HG03575 (cell line): ENCODE results near the gene RTRAF.

ENCODE experiments used
- ATAC-seq: cut with Tn5 transposase; IDR thresholded peaks from one replicate; pipeline ENCODE4 v1.9.1; 2021; ENCODE audit not compliant: unreplicated experiment, insufficient number of reproducible peaks, low FRiP score; ENCODE audit errors: extremely low read depth

Gene RTRAF

DNA sequence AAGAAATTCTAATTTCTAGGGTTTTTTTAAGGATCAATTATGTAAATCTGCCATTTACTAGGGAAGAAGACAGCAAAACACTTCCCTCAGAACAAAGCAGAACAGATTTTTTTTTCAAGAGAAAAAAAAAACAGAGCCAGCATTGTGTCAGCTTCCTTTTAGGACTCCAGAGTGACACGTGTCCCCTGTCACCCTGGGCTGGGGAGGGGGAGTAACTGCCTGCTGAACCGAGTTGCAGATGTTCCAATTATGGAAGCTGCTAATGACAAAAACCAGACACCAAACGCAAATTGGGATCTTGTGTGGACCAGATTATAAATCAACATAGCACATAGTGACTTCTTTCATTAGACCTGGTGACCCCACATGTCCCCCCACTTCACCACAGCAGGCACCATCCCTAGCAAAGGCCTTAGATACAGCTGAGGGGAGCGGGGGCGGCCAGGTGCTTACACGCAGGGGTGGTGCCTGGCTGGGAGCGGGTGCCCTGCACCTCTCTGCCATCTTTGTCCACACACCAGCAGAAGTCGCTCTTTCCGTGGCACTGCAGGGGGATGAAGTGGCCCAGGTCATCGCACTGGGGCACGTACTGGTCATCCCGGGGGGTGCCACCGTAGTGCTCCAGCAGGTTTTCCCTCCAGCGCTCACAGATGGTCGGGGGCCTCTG is 25.4 kb downstream of the RTRAF start:
- no peak for ATAC-seq

DNA sequence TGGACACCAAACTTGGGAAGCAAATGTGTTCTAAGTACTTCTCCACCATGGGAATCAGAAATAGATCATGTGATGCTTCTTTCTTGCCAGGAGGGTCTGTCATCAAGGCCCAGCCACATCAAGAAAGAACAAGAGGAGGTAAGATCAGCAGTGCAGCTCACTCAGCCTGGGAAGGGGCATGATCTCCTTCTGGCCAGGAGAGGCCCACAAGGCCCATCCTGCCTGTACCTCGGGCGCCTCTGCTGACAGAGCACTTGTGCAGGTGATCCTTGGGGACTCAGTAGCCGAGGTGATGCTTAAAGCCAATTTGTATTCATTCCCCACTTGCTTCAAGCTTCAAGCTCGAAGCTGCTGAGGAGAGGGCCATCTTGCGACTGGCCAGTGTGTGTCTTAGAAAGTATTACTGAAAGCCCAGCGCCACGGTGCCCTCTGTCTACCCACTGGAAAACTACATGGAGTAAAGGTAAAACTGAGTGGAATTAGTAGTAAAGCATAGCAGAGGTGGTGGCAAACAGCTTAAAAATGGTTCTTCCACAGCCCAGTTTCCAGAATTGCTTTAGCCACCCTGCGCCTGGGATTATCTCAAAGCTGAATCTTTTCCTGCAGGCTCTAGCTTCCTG is 26.2 kb downstream of the RTRAF start:
- ATAC-seq, result no peak

DNA sequence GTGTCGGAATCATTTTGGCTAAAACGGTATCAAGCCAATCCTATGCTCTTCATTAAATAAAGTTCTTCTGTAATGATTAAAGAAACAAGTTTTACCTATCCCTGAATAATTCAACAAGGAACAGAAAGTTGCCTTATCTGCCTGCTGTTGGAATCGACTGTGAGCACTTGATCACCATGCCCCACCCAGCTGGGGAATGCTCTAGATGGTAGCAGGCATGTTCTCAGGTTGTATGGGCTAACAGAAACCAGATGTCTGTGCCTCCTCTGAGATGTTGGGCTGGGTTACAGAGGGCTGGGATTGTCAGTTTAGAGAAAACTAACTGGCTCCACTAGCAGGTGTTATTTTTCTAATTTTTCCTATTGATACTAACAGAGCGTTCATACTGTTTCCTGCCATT is 28.9 kb downstream of the RTRAF start:
- no peak for ATAC-seq

DNA sequence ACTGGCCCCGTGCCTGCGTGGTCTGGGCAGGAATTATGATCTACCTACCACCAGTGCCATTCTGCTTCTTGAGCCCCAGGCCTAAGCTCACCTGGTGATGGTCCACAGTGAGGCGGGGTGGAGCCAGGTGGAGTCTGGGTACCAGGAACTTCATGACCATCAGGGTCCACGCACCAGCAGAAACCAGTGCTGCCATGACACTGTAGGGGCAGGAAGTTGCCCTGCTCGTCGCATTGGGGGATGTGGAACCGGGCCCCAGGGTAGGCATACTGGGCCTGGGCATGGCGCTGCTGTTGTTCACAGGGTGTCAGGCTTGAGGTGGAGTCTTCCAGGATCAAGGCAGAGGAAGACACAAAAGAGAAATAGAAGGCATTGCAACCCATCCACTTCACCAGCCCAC is 29.6 kb downstream of the RTRAF start:
- no peak for ATAC-seq

- no peak for ATAC-seq
Measured at GRCh38 chr14:52020161-52020714, 30.9 kb downstream of the RTRAF start.

DNA sequence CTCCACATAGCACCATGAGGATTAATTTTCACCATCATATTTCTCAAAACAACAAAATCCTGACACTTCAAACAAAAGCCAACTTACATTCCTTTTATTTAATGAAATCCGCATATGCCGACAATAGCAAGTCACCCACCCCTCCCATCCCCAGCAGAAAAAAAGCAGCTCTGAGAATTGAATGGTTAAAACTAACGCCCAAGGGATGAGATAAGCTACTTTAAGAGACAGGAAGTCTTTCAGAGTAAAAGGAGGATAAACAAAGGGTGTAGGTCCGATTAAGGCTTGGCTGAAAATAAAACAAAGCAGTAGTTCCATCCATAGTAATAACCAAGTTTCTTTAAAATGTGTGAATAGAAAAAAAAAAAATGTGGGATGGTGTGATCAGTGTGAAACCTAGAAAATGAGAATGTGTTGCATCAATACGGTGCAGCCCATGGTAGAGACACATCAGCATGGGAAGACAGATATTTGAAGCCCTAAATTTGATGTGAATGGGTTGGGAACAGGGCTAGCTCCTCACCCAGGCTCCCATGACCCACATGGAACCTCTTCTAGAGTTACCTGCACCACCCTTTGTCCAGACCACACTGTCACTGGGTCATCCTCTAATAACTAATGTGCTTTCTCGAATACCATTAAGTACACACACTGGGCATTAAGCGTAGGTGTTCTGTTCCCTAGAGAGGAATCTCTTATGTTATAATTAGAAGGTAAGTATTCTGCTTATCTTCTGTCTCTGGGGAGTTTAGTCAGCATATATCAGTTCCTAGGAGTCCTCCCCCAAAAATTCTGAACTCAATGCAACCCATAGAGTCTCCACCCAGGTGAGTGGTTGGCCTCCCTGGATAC is 31.7 kb downstream of the RTRAF start:
- ATAC-seq, result no peak

DNA sequence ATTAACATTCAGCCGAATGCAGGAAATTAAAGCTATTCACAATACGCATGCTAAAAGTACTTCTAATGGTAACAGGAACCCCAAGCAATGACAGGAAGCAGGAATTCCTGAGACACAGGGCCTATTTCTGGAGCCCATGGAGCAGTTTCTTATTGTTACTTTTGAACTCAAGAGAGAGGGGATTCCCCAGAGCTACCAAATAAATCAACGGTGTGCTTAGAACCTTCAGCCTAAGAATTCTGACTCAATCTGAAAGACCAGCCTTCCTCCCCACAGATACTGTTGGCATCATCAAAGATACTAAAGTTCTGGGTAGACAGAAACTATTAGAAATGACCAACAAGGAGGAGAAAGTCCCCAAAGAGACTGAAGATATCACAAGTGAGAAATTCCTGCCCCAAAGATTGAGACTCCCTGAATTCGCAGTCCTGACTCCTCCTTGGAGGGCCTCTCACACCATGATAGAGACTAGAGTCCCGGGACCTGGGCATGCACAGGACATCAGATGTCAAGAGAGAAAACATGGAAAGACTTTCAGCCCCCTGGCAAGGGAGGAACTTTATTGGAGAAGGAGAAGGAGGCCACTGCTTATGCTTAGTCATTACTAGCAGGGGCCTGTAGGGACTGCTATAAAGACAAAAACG is 32.7 kb downstream of the RTRAF start:
- ATAC-seq, result peak; percentile 69

- ATAC-seq, result no peak
Measured at GRCh38 chr14:52023518-52023917, 34.2 kb downstream of the RTRAF start.

GRCh38 chr14:52025310-52025709 is 36.0 kb downstream of the RTRAF start:
- ATAC-seq, result no peak

DNA sequence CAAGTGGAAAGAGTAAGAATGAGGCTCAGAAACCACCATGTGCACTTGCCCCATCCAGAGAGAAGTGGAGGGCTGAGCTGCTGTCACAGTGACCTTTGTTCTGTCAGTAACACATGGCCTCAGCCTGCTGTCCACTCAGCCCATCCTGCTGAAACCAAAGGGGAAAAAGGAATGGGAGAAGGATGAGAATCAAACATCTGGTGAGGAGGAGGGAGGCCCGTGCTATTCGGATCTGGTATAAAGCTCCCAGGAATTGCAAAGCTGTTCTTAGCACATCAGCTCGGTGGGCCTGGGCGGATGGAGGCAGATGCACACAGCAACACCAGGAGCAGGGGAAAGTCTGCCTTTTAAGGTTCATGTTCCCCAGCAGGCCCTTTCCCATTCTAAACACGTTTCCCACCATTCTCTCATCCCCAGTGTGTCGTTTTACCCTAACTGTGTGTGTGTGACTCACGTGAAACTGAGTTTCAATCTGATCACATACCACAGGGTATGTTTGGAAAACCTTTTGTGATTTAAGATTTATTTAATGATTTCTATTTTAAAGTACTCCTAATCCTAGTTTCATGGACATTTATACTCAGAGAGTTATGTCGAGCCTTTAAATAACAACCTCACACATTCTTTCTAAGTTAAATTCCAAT is 36.8 kb downstream of the RTRAF start:
- ATAC-seq, result no peak

DNA sequence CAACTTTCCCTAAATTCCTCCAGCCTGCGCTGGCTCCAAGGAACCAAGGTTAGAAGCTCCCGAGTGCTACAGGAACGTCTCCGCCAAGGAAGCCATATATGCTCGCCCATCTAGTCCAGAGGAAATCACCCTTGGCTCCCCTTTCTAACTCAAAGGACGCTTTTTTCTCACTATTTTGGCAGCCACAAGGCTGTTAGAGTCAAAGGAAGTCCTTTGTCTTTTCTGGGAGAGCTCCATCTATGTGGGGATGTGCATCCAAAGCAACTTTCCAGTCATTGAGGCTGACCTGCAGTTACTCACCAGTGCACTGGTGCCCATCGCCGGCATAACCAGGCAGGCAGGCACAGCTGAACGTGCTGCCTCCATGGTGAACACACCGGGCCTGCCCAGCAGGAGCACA is 37.6 kb downstream of the RTRAF start:
- ATAC-seq, result no peak

- no peak for ATAC-seq
Measured at GRCh38 chr14:52029881-52030280, 40.5 kb downstream of the RTRAF start.

DNA sequence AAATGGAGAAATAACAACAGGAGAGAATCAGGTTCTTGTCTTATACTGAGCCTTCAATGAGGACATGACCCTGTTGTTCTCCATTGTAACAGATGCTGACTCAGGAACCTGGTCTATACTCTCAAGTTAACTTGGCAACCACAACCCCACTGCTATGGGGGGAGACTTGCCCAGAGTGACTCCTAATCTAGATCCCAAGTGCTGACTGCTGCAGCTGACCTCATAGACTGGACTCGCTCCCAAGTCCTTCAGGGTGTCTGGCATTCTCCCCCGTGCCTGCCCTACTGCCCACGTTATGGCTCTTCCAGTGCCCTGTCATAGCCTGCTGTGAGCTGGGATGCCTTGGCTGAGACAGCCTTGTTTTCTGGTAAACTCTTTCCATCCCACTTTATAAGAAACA is 42.4 kb downstream of the RTRAF start:
- no peak for ATAC-seq

DNA sequence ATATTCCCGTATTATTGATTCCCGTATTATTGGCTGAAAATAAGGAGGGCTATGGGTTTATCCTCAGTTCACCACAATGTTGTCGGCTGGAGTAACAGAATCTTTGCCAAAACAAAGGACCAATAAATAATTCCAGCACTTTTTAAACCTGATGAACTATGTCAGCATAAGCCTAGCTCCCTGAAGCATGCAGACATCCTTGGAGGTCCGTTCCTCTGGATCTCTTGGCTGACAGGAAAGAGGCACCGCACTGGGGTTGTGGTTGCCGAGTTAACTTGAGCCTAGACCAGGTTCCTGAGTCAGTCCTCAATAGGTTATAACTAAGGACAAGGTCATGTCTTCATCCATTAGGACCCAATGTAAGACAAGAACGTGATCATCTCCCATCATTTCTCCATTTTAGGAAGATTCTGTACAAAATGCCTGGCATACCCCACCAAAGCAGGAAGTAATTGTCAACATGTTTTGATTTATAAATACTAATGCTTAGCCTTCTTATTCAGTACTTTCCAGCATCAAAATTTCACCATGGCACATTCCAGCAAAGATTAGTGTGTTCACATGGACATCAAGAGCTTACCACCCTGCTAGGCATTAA is 43.0 kb downstream of the RTRAF start:
- ATAC-seq, result no peak

GRCh38 chr14:52033101-52033642 is 43.8 kb downstream of the RTRAF start:
- no peak for ATAC-seq

DNA sequence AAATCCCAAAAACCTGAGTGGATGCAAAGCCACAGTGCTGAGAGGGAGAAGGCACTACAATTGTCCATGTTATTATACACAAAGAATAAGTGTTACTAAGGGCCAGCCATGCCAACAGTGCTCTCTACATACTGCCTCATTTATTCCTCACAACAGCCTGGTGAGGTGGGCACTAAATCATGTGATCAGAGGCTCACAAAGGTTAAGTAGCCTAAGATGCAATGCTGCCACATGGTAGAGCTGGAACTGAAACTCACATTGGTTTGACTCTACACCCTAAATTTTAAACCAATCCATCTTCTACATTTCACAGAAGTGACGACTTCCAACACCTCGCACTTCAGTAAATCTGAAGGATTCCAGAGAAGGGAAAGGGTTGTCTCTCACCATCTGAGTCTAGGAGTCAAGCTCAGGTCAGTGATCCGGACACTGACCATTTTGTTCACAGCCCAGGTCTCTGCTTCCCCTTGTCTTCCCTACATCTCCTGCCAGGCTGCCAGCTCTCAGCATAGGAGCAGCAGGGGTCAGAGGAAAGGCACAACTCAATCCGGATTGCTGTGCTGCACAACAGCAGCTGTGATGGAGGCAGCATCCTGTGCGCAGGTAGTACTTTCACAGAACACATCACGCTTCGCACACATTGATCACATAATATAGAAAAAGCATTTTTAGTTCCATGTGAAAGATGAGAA is 49.9 kb downstream of the RTRAF start:
- ATAC-seq, result no peak

- no peak for ATAC-seq
Measured at GRCh38 chr14:52040598-52040997, 51.3 kb downstream of the RTRAF start.
